ENCODE data around the gene CAMK4. TPM values are rescaled to one million over a fixed set of nuclear protein-coding genes. Genes with fewer than 3 reads are reported as not detected.

The CAMK4 gene
- total and polyA plus RNA-seq, 9 of the 15 experiments (the other 6 are each of a cell fraction or from before 2014, with no cell fraction given): 0.35 TPM; not detected in 8

GRCh38 chr5:111215971-111216370, 8.2 kb upstream of the CAMK4 start:
- no TSS peak for BruUV-seq (replicated peaks)
- no peak for FAIRE-seq

More at GRCh38 chr5:111215971-111216370, 8.2 kb upstream of the CAMK4 start:
- TF ChIP-seq RBM15 (IDR thresholded peaks at IDR 0.05; ENCODE audit: insufficient read depth, low read length) (no peak), C11orf30 (IDR thresholded peaks at IDR 0.05; ENCODE audit: low read depth) (no peak), PKNOX1 (IDR thresholded peaks at IDR 0.05) (no peak), TSHZ1 (CRISPR knock-in tag; IDR thresholded peaks at IDR 0.05) (no peak), SMARCE1 (IDR thresholded peaks at IDR 0.05) (no peak), ILK (tag; IDR thresholded peaks at IDR 0.05; ENCODE audit: borderline replicate concordance, low read depth) (no peak), KHSRP (IDR thresholded peaks at IDR 0.05) (no peak), SOX6 (IDR thresholded peaks at IDR 0.05) (no peak), POU5F1 (IDR thresholded peaks at IDR 0.05; ENCODE audit: borderline replicate concordance, low read depth, low read length, partially characterized antibody) (no peak), NR4A1 (CRISPR knock-in tag; IDR thresholded peaks at IDR 0.05) (no peak), NR4A1 (tag; IDR thresholded peaks at IDR 0.05) (no peak), ZNF175 (CRISPR knock-in tag; IDR thresholded peaks at IDR 0.05; ENCODE audit: low read depth) (no peak)
- Histone ChIP-seq H3K27ac (ENCODE audit: extremely low read depth, low read depth, low read length) (no peak overlapping the region), H3K9ac (ENCODE audit: insufficient read depth in 1 of 2, low read depth in 2 of 2, low read length in 2 of 2) (no peak overlapping the region), H3K9me3 (replicated peaks; ENCODE audit: control insufficient read depth, insufficient read depth, low read depth, low read length) (no peaks in the 10 kb centered on the region), H3K9me1 (ENCODE audit: control insufficient read depth, insufficient read depth, low read length) (no peaks in the 10 kb centered on the region), H4K20me1 (replicated peaks; ENCODE audit: control insufficient read depth, insufficient read depth, low read length) (no peaks in the 10 kb centered on the region), H3K36me3 (ENCODE audit: control insufficient read depth, insufficient read depth, low read length) (no peaks in the 10 kb centered on the region), H3K79me2 (ENCODE audit: control insufficient read depth, insufficient read depth, low read length) (no peaks in the 10 kb centered on the region), H3K4me1 (replicated peaks in 1 of 2; ENCODE audit: control insufficient read depth in 2 of 2, insufficient read depth in 2 of 2, low read length in 2 of 2) (no peaks in the 10 kb centered on the region), H3K27me3 (ENCODE audit: control insufficient read depth in 2 of 2, insufficient read depth in 2 of 2, low read length in 2 of 2) (no peaks in the 10 kb centered on the region), H3K4me2 (ENCODE audit: insufficient read depth, low read length) (no peak overlapping the region), H2AFZ (ENCODE audit: low read depth, low read length) (no peak overlapping the region), H3K4me3 (no peak overlapping the region)
- ChIA-PET CTCF (ENCODE audit: low intra/inter-chr PET ratio) (no interaction called here), POLR2A (no interaction called here)
- ATAC-seq (no peak), DNase-seq (ENCODE audit: extremely low read depth in 1 of 4, low spot score in 3 of 4) (no peak)
- 3% methylated on average over 2 of the region's 2 CpGs for WGBS (ENCODE audit: insufficient coverage, low coverage, missing lambda C conversion rate)
- intact Hi-C loops (cut with micrococcal nuclease) (no loop called here), in situ Hi-C loops (cut with MboI) (no loop called here)
